NT2/D1 (cell line): ENCODE measurements around the gene ANK3.

Experiments used
- DNase-seq: peaks from one replicate; pipeline ENCODE4 v3.0.0-alpha.2; 2011; ENCODE audit warnings: low read depth, low spot score
- H3K27me3 ChIP-seq: 2 replicates; pipeline ENCODE4 v1.6.0; 2011; ENCODE audit warnings: mild to moderate bottlenecking; ENCODE audit not compliant: insufficient read length, insufficient read depth
- H3K36me3 ChIP-seq: 2 replicates; pipeline ENCODE4 v1.6.1; 2011; ENCODE audit warnings: mild to moderate bottlenecking, low read length, mixed read lengths; ENCODE audit not compliant: insufficient read depth, insufficient read length
- H3K4me1 ChIP-seq: 2 replicates; pipeline ENCODE4 v1.5.1; 2011; ENCODE audit not compliant: insufficient read depth, insufficient read length
- H3K4me3 ChIP-seq: 2 replicates; pipeline ENCODE4 v1.5.1; 2011; ENCODE audit warnings: low read depth; ENCODE audit not compliant: insufficient read length
- H3K9ac ChIP-seq: 2 replicates; pipeline ENCODE4 v1.6.0; 2011; ENCODE audit warnings: low read depth; ENCODE audit not compliant: insufficient read length
- H3K9me3 ChIP-seq: 2 replicates; pipeline ENCODE4 v1.5.1; 2011; ENCODE audit warnings: mild to moderate bottlenecking, low read length; ENCODE audit not compliant: insufficient read depth
- SUZ12 ChIP-seq: IDR thresholded peaks from 2 replicates; pipeline ENCODE4 v1.6.1; 2011; ENCODE audit not compliant: insufficient read length, insufficient read depth; ENCODE audit errors: extremely low read depth
- YY1 ChIP-seq: IDR thresholded peaks from 2 replicates; pipeline ENCODE4 v1.6.1; 2011; ENCODE audit not compliant: insufficient read length, insufficient read depth
- ZNF274 ChIP-seq: IDR thresholded peaks from 2 replicates; pipeline ENCODE4 v1.6.1; 2011; ENCODE audit warnings: mild to moderate bottlenecking, low read depth, low read length

ANK3 gene

DNA sequence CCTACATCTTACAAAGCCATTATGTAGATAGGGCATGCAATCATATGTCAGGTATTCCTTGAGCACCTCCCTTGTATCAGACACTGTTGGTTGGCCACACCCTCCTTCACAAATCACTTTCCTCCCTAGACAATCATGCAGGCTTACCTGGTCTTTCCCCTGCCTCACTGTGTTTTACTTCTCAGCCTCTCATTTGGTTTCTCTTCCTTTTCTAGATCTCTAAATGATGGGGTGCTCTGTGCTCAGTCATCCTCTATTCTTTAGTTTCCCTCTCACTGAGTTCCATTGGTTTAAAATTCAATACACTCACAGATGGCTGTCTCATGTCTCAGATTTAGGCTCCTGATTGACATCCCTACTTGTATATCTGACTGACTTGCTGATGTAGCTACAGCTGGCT lies 31.4 kb downstream of the ANK3 start:
- Histone ChIP-seq H3K9me3 (no peaks in the 10 kb centered on the region), H3K27me3 (no peaks in the 10 kb centered on the region), H3K9ac (no peak overlapping the region), H3K4me1 (no peaks in the 10 kb centered on the region), H3K36me3 (no peaks in the 10 kb centered on the region), H3K4me3 (no peak overlapping the region)
- DNase-seq = no peak
- TF ChIP-seq YY1 (no peak), ZNF274 (no peak), SUZ12 (no peak)

DNA sequence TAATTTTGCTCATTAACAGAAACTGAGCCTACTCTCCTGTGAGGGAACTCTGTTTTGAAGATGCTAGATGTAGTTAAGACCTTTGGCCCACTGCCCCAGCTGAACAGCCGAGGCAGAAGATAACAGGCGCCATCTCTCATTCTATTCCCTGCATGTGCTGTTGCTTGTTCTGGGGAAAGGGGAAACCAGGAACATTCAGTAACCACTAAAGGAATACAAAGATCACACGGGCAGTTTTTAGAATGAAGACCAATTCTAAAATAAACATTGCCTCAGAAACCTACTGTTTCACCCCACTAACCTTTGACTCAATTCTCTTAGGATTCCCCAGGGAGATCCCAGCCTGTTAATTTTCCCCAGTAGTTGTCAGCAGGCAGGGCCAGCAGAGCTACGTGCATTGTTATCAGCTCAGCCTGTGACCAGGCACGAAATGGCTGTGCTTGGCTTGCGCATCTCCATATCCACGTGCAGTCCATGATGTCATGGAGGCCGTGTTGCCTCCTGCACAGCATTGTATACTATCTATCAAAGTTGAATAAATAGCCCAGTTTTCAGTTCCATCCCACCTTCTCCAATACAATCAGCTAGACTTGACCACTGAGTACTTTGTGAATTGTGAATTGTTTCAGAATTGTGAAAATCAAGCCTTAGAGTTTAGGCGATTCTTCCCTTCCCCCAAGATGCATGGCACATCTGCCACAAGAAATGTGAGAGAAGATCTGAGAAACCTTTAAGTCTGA lies 36.0 kb downstream of the ANK3 start:
- no peak for DNase-seq
- Histone ChIP-seq H3K4me3 (no peak overlapping the region), H3K4me1 (no peaks in the 10 kb centered on the region), H3K9me3 (no peaks in the 10 kb centered on the region), H3K27me3 (no peaks in the 10 kb centered on the region), H3K9ac (no peak overlapping the region), H3K36me3 (no peaks in the 10 kb centered on the region)
- no peak for TF ChIP-seq ZNF274
- no peak for TF ChIP-seq SUZ12
- no peak for TF ChIP-seq YY1

DNA sequence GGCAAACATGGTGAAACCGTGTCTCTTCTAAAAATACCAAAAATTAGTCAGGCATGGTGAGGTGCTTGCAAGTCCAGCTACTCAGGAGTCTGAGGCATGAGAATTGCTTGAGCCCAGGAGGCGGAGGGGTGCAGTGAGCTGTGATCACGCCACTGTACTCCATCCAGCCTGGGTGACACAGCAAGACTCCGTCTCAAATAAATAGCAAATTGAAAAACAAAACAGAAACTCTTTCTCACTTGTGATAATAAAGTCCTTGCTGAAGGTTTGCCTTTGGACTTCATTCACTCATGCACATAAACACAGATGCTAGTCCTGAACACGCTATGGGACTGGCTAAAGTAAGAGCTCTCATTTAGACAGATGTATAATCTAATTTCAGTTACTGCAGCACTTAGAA lies 37.6 kb downstream of the ANK3 start:
- no peak overlapping the region for H3K4me3 ChIP-seq
- H3K27me3 ChIP-seq = no peaks in the 10 kb centered on the region
- H3K9ac ChIP-seq = no peak overlapping the region
- no peaks in the 10 kb centered on the region for H3K9me3 ChIP-seq
- no peaks in the 10 kb centered on the region for H3K4me1 ChIP-seq
- DNase-seq = no peak
- TF ChIP-seq ZNF274 = no peak
- TF ChIP-seq YY1 = no peak
- H3K36me3 ChIP-seq = no peaks in the 10 kb centered on the region

DNA sequence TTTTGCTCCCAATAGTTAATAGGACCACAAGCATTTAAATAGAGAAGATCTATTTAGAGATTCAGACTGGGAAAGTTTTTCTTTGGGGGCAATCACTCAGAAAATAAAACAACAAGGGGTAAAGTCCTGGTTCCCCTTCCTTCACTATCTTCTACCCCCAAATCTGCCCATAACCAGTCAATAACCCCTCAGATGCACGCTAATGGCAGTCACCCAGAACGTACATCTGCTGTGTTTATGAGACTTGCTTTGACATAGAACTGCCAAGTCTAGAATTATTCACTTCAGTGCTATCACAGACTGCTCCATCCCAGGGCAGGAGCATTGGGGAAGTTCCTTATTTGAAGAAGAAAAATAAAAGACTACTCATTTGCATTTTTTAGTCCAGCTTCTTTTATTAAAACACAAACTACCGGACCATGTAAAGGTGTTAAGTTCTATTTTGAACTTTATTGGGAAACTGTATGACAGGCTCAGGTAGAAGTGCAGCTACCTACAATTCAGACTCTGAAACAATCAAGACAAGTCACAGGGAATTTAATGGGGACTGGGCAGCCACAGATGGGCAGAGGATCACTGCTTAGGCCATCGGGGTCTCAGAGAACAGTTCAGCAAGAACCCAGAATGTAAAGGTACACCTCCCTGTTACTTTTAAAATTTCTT lies 38.4 kb downstream of the ANK3 start:
- H3K9me3 ChIP-seq = no peaks in the 10 kb centered on the region
- TF ChIP-seq YY1 = no peak
- TF ChIP-seq ZNF274 = no peak
- no peak for TF ChIP-seq SUZ12
- H3K4me3 ChIP-seq = no peak overlapping the region
- H3K4me1 ChIP-seq = no peaks in the 10 kb centered on the region
- no peak for DNase-seq
- no peaks in the 10 kb centered on the region for H3K27me3 ChIP-seq
- H3K9ac ChIP-seq = no peak overlapping the region
- no peaks in the 10 kb centered on the region for H3K36me3 ChIP-seq

DNA sequence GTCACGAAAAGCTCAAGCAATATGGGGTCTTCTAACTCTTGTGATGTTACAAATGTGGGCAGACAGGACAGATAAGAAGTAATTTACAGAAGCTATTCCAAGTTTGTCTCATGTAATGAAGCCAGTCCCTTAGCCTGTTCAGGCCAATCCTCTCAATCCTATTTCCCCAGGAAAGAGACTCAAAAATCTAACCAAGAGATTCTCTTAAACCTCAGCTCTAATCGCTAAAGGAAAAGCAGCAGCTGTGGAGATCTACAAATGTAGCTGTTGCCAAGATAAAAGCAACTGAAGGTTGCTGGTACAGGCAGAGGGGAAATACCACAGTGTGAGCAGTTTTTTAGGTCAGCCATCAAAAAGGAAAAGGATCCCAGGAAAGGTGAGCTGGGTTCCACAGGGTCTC lies 39.3 kb downstream of the ANK3 start:
- H3K4me1 ChIP-seq = no peaks in the 10 kb centered on the region
- H3K9me3 ChIP-seq = no peaks in the 10 kb centered on the region
- H3K4me3 ChIP-seq = no peak overlapping the region
- no peak overlapping the region for H3K9ac ChIP-seq
- TF ChIP-seq ZNF274 (no peak), SUZ12 (no peak), YY1 (no peak)
- no peak for DNase-seq
- H3K36me3 ChIP-seq = no peaks in the 10 kb centered on the region
- no peaks in the 10 kb centered on the region for H3K27me3 ChIP-seq

DNA sequence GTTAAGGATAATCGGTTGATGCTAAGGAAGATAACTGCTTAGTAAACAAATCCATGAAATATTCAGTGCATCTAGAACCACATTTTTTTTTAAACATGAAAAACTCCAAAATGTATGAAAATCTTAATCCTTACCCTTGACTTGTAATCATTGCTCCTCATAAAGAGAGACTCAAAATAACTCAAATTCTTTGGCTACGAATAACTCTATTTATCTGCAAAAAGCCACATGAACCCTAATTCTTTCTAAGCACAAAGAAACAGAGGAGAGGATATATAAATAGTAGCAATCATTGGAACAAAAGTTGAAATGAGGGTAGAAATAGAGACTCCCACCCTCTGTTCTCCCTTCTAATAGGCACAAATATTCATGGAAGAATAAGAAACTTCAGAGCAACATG lies 40.2 kb downstream of the ANK3 start:
- no peak overlapping the region for H3K9ac ChIP-seq
- no peak for DNase-seq

DNA sequence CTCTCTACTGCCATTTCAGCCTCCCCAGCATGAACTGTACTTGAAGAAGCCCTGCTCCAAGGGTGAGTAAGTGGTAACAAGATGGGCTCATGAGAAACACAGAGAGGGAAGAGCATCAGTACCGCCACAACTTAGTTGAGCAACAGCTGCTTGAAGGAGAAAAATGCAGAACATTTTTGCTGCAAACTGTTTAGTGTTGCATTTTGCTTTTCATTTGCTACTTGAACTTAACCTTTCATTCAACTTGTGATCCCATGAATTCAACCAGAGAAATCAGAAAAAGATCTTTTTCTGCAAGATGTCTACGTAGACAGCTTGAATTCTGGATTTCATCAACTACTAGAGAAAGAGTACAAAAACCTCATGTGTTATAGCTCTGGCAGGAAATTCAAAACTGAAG lies 40.7 kb downstream of the ANK3 start:
- no peak for DNase-seq
- no peaks in the 10 kb centered on the region for H3K9me3 ChIP-seq
- no peaks in the 10 kb centered on the region for H3K4me1 ChIP-seq
- no peak overlapping the region for H3K4me3 ChIP-seq
- no peaks in the 10 kb centered on the region for H3K27me3 ChIP-seq
- H3K36me3 ChIP-seq = no peaks in the 10 kb centered on the region
- TF ChIP-seq SUZ12 (no peak), ZNF274 (no peak), YY1 (no peak)
- H3K9ac ChIP-seq = no peak overlapping the region

More for the DNA sequence above, 40.2 kb downstream of the ANK3 start:
- H3K36me3 ChIP-seq = no peaks in the 10 kb centered on the region
- H3K4me1 ChIP-seq = no peaks in the 10 kb centered on the region
- no peak overlapping the region for H3K4me3 ChIP-seq
- no peaks in the 10 kb centered on the region for H3K27me3 ChIP-seq
- no peak for TF ChIP-seq YY1
- no peak for TF ChIP-seq SUZ12
- no peak for TF ChIP-seq ZNF274
- H3K9me3 ChIP-seq = no peaks in the 10 kb centered on the region
